ENCODE results near the gene UBA1.

DNA sequence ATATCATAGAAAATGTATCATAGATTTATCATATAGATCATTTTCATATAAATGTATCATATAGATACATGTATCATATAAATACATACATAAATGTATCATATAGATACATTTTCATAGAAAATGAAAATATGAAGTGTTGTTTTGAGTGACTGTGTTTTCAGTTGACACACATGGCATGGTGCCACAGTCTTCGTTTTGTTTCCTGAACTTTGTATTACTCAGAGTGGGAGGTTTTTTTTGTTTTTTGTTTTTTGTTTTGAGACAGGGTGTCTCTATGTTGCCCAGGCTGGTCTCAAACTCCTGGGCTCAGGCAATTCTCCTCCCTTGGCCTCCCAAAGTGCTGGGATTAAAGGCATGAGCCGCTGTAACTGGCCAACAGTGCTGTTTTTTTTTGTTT lies 44.7 kb upstream of the UBA1 start:
- TF ChIP-seq, protein P1, sequence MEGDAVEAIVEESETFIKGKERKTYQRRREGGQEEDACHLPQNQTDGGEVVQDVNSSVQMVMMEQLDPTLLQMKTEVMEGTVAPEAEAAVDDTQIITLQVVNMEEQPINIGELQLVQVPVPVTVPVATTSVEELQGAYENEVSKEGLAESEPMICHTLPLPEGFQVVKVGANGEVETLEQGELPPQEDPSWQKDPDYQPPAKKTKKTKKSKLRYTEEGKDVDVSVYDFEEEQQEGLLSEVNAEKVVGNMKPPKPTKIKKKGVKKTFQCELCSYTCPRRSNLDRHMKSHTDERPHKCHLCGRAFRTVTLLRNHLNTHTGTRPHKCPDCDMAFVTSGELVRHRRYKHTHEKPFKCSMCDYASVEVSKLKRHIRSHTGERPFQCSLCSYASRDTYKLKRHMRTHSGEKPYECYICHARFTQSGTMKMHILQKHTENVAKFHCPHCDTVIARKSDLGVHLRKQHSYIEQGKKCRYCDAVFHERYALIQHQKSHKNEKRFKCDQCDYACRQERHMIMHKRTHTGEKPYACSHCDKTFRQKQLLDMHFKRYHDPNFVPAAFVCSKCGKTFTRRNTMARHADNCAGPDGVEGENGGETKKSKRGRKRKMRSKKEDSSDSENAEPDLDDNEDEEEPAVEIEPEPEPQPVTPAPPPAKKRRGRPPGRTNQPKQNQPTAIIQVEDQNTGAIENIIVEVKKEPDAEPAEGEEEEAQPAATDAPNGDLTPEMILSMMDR (IDR thresholded peaks at IDR 0.05; ENCODE audit: low read depth, low read length, poor library complexity, severe bottlenecking), result no peak
- TF ChIP-seq EZH2phosphoT487 (IDR thresholded peaks at IDR 0.05; ENCODE audit: borderline replicate concordance, low read length), result no peak
